Measurements from ENCODE around the gene FAR2.

- TF ChIP-seq CTCF (IDR thresholded peaks at IDR 0.05) (peak; percentile 9; the same call in 1 of the 2 replicates), ZFX (IDR thresholded peaks at IDR 0.05; ENCODE audit: borderline replicate concordance) (no peak)
Measured at GRCh38 chr12:29149691-29150281, 708 bp downstream of the FAR2 start.
